Stimulated activated CD8-positive, alpha-beta memory T cell treated with anti-CD3 and anti-CD28 coated beads, Interleukin-7, amount 100 ng/mL, for 1 hour (primary cell): ENCODE measurements around the gene RPL15.

ENCODE experiments used
- DNase-seq, 2 donors: peaks; one replicate each; pipeline ENCODE4 v3.0.0-alpha.2; 2020; ENCODE audit warnings: low read depth in 2 of 2

The RPL15 gene

DNA sequence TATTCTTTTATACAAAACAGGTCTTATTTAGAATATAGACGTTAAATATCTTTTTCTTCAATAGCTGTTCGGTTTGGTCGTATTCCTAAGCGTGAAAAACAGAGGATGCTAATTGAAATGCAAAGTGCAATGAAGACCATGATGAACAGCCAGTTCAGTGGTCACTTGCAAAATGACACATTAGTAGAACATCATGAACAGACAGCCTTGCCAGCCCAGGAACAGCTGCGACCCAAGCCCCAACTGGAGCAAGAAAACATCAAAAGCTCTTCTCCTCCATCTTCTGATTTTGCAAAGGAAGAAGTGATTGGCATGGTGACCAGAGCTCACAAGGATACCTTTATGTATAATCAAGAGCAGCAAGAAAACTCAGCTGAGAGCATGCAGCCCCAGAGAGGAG is 45.0 kb downstream of the RPL15 start:
- no peak for DNase-seq

DNA sequence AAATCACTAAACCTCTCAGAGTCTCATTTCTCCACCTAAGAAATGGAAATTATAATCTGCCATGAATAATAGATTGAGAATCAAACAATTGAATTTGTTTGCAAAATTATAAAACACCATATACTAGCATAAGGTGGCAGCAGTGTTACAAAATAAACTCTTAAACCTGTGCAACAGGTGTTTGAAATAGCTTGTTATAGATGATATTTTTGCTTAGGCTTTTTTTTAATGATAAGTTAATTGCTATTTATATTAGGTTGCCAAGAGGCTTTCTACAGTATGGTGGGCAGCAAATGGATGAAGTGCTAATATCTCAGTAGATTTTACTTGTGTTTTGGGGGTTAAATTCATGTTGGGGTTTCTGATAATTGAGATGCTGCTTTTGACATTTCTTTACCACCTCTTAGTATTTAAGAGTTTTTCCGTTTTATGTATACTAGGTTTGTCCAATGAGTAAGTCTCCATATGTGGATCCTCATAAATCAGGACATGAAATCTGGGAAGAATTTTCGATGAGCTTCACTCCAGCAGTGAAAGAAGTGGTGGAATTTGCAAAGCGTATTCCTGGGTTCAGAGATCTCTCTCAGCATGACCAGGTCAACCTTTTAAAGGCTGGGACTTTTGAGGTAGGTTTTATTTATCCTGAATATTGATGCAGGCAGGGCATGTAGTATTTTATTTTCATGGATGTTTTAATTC is 47.8 kb downstream of the RPL15 start:
- DNase-seq = no peak

DNA sequence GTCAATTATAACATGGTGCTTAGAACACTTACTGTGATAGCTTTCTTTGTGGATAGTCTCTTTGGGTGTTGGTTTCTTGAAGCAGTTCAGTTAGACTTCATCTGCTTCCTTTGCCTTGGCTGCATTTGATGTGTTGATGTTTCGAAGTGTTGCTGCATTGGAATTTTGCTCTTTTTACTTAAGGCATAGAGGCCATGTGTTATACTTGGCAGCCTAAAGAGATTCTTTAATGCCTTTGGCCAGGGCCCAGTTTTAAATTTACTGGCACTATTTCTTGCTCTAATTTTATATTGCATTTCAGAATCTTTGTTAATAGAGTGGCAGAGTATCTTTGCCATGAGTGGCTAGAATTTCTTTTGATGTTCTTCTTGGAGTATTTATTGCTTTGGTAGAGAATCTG is 49.4 kb downstream of the RPL15 start:
- no peak for DNase-seq

GRCh38 chr3:23968463-23969184 is 51.7 kb downstream of the RPL15 start:
- no peak for DNase-seq

DNA sequence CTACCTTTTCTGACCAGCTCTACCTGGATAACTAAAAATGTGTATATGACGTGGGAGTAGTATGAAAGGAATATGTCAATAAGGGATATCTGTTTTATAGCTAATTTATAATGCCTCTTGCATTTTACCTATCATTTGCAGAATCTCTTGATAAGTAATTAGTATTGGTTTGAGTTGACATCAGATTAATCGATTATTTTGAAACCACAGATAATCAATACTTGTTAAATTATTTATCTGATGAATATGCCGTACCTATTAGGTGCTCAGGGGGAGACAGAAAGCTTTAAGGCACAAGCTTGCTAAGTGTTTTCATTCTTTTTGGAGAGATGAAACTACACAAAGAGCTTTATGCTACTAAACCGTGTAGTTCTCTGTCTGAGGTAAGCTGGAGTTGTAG is 52.5 kb downstream of the RPL15 start:
- no peak for DNase-seq
